ENCODE data around the gene FAM110A. TPM values are rescaled to one million over a fixed set of nuclear protein-coding genes. Genes with fewer than 3 reads are reported as not detected.
"Not testable (repeated sequence)": the region's sequence is repeated elsewhere in the genome, so short reads cannot be mapped to it uniquely, and the experiment has no call there.

Gene FAM110A
- polyA plus RNA-seq (2013, experiment 1 of 4): 7.7 TPM
- 7.1 TPM for polyA plus RNA-seq (2013, experiment 2 of 4)
- polyA plus RNA-seq (2013, experiment 3 of 4): 8.3 TPM
- 8.8 TPM for polyA plus RNA-seq (2013, experiment 4 of 4)

GRCh38 chr20:833450-834150 lies at the start of gene FAM110A:
Gene FAM110A (plus strand): TSS chr20:833715. CDS start chr20:844805, 11,090 bp downstream.
- peaks cover 12% of the 10 kb centered on the region for H3K27me3 ChIP-seq (ENCODE audit: control insufficient read depth, insufficient read depth, low read length, poor library complexity, severe bottlenecking)
- WGBS, 2 experiments: 0 to 1% methylated on average over 64 of the region's 64 CpGs
- no peaks in the 10 kb centered on the region for H3K9me3 ChIP-seq (ENCODE audit: control insufficient read depth, low read length)
- peaks cover 4% of the 10 kb centered on the region for H3K4me1 ChIP-seq (ENCODE audit: control insufficient read depth, insufficient read depth, low read length)
- H3K27ac ChIP-seq (ENCODE audit: insufficient read depth, low read depth, low read length, poor library complexity, severe bottlenecking): no peak within 1 kb of the TSS
- peak within 1 kb of the TSS; percentile 72 for H3K4me3 ChIP-seq (ENCODE audit: insufficient read depth, low read depth, low read length)
- no peaks in the 10 kb centered on the region for H3K36me3 ChIP-seq (ENCODE audit: control insufficient read depth, insufficient read depth, low read length)

DNA sequence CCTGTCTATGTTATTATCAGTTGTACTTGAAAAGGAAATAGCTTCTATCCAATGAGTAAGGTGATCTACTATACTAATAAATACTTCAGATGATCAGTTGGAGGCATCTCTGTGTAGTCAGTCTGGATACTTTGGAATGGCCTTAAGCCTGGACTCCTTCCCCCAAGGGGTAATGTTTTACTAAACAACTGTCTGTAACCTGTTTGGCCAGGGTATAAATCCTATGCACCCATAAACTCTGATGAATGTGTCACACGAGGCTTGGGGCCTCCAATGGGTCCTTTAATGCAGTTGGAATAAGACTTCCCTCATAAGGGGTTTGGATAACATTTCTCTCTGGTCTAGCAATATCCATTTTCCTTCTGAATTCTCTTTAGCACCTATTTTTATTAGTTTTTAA lies 45.7 kb upstream of the FAM110A start:
- H3K9me3 ChIP-seq (ENCODE audit: control insufficient read depth, low read length): no peaks in the 10 kb centered on the region
- no peak overlapping the region for H3K27ac ChIP-seq (ENCODE audit: insufficient read depth, low read depth, low read length, poor library complexity, severe bottlenecking)
- H3K27me3 ChIP-seq (ENCODE audit: control insufficient read depth, insufficient read depth, low read length, poor library complexity, severe bottlenecking): no peaks in the 10 kb centered on the region
- 75 to 88% methylated on average over 1 of the region's 1 CpG for WGBS, 2 experiments
- H3K36me3 ChIP-seq (ENCODE audit: control insufficient read depth, insufficient read depth, low read length): no peaks in the 10 kb centered on the region
- no peaks in the 10 kb centered on the region for H3K4me1 ChIP-seq (ENCODE audit: control insufficient read depth, insufficient read depth, low read length)
- H3K4me3 ChIP-seq (ENCODE audit: insufficient read depth, low read depth, low read length): no peak overlapping the region

GRCh38 chr20:791056-791455 lies 42.5 kb upstream of the FAM110A start:
- 49 to 51% methylated on average over 2 of the region's 2 CpGs for WGBS, 2 experiments
- Histone ChIP-seq H3K4me3 (ENCODE audit: insufficient read depth, low read depth, low read length) (no peak overlapping the region), H3K4me1 (ENCODE audit: control insufficient read depth, insufficient read depth, low read length) (no peaks in the 10 kb centered on the region), H3K27me3 (ENCODE audit: control insufficient read depth, insufficient read depth, low read length, poor library complexity, severe bottlenecking) (no peaks in the 10 kb centered on the region), H3K9me3 (ENCODE audit: control insufficient read depth, low read length) (no peaks in the 10 kb centered on the region), H3K36me3 (ENCODE audit: control insufficient read depth, insufficient read depth, low read length) (no peaks in the 10 kb centered on the region), H3K27ac (ENCODE audit: insufficient read depth, low read depth, low read length, poor library complexity, severe bottlenecking) (no peak overlapping the region)

DNA sequence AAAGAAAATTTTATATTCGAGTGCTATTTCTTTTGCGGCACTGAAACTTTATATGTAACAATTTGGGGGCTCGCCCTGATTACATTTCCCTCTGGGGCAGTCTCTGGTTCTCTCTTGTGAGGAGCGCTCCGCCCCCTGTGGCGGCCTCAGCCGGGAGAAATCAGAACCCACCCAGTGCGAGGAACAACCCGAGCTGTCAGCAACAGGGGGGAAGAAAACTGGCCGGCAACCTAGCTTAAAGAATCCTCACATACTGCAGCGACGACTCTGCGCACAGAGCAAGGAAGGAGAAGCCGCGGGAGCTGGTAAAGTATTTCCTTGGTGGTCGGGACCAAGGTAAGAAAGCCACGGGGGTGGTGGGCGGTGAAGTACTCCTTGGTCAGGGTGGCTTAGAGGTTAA lies 41.3 kb upstream of the FAM110A start:
- 86 to 88% methylated on average over 18 of the region's 18 CpGs for WGBS, 2 experiments
- no peaks in the 10 kb centered on the region for H3K4me1 ChIP-seq (ENCODE audit: control insufficient read depth, insufficient read depth, low read length)
- H3K27ac ChIP-seq (ENCODE audit: insufficient read depth, low read depth, low read length, poor library complexity, severe bottlenecking): no peak overlapping the region
- H3K27me3 ChIP-seq (ENCODE audit: control insufficient read depth, insufficient read depth, low read length, poor library complexity, severe bottlenecking): no peaks in the 10 kb centered on the region
- H3K36me3 ChIP-seq (ENCODE audit: control insufficient read depth, insufficient read depth, low read length): no peaks in the 10 kb centered on the region
- no peaks in the 10 kb centered on the region for H3K9me3 ChIP-seq (ENCODE audit: control insufficient read depth, low read length)
- H3K4me3 ChIP-seq (ENCODE audit: insufficient read depth, low read depth, low read length): no peak overlapping the region

GRCh38 chr20:796921-797320 lies 36.6 kb upstream of the FAM110A start:
- H3K36me3 ChIP-seq (ENCODE audit: control insufficient read depth, insufficient read depth, low read length): no peaks in the 10 kb centered on the region
- H3K4me3 ChIP-seq (ENCODE audit: insufficient read depth, low read depth, low read length): no peak overlapping the region
- WGBS, 2 experiments: 91 to 94% methylated on average over 1 to 3 of the region's 3 CpGs
- H3K27ac ChIP-seq (ENCODE audit: insufficient read depth, low read depth, low read length, poor library complexity, severe bottlenecking): no peak overlapping the region
- no peaks in the 10 kb centered on the region for H3K4me1 ChIP-seq (ENCODE audit: control insufficient read depth, insufficient read depth, low read length)
- no peaks in the 10 kb centered on the region for H3K9me3 ChIP-seq (ENCODE audit: control insufficient read depth, low read length)
- H3K27me3 ChIP-seq (ENCODE audit: control insufficient read depth, insufficient read depth, low read length, poor library complexity, severe bottlenecking): no peaks in the 10 kb centered on the region

- not testable (repeated sequence) for H3K27me3 ChIP-seq (ENCODE audit: control insufficient read depth, insufficient read depth, low read length, poor library complexity, severe bottlenecking); H3K4me1 ChIP-seq (ENCODE audit: control insufficient read depth, insufficient read depth, low read length); H3K4me3 ChIP-seq (ENCODE audit: insufficient read depth, low read depth, low read length); H3K9me3 ChIP-seq (ENCODE audit: control insufficient read depth, low read length); H3K36me3 ChIP-seq (ENCODE audit: control insufficient read depth, insufficient read depth, low read length); H3K27ac ChIP-seq (ENCODE audit: insufficient read depth, low read depth, low read length, poor library complexity, severe bottlenecking)
- 86% methylated on average over 5 of the region's 5 CpGs for WGBS, 2 experiments
Measured at GRCh38 chr20:798746-799145, 34.8 kb upstream of the FAM110A start.

DNA sequence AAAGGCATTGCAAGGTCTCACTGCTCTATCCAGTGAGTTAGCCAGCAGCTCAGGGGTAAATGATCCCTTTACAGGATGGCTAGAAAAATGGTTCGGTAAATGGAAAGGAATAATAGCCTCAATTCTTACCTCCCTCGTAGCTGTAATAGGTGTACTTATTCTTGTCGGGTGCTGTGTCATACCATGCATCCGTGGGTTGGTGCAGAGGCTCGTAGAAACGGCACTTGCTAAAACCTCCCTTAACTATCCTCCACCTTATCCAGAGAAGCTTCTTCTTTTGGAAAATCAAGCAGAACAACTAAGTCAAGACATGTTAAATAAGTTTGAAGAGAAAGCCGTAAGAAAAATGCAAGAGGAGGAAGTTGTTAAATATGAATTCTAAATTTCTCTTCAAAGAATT lies 33.5 kb upstream of the FAM110A start:
- 99 to 100% methylated on average over 2 to 7 of the region's 7 CpGs for WGBS, 2 experiments
- not testable (repeated sequence) for H3K4me3 ChIP-seq (ENCODE audit: insufficient read depth, low read depth, low read length); H3K36me3 ChIP-seq (ENCODE audit: control insufficient read depth, insufficient read depth, low read length)

DNA sequence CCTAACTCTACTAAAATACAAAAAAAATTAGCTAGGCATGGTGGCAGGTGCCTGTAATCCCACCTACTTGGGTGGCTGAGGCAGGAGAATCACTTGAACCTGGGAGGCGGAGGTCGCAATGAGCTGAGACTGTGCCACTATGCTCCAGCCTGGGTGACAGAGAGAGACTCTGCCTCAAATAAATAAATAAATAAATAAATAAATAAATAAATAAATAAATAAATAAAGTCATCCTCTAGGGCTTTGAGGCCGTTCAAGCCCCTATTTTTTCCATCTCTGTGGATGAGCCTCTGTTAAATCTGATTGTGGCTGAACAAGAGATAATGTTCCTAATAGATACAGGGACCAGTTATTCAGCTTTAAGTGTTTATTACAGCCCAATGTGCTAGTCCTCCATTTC lies 31.8 kb upstream of the FAM110A start:
- Histone ChIP-seq H3K36me3 (ENCODE audit: control insufficient read depth, insufficient read depth, low read length) (no peaks in the 10 kb centered on the region), H3K9me3 (ENCODE audit: control insufficient read depth, low read length) (no peaks in the 10 kb centered on the region), H3K4me3 (ENCODE audit: insufficient read depth, low read depth, low read length) (no peak overlapping the region), H3K27ac (ENCODE audit: insufficient read depth, low read depth, low read length, poor library complexity, severe bottlenecking) (no peak overlapping the region), H3K27me3 (ENCODE audit: control insufficient read depth, insufficient read depth, low read length, poor library complexity, severe bottlenecking) (no peaks in the 10 kb centered on the region), H3K4me1 (ENCODE audit: control insufficient read depth, insufficient read depth, low read length) (no peaks in the 10 kb centered on the region)
- 91 to 96% methylated on average over 3 of the region's 3 CpGs for WGBS, 2 experiments

More for the DNA sequence above, 33.5 kb upstream of the FAM110A start:
- not testable (repeated sequence) for H3K27ac ChIP-seq (ENCODE audit: insufficient read depth, low read depth, low read length, poor library complexity, severe bottlenecking); H3K4me1 ChIP-seq (ENCODE audit: control insufficient read depth, insufficient read depth, low read length); H3K9me3 ChIP-seq (ENCODE audit: control insufficient read depth, low read length); H3K27me3 ChIP-seq (ENCODE audit: control insufficient read depth, insufficient read depth, low read length, poor library complexity, severe bottlenecking)

- WGBS, 2 experiments: 43% methylated on average over 1 of the region's 1 CpG; no CpG with 5 or more reads in 1 of the 2 experiments
- H3K9me3 ChIP-seq (ENCODE audit: control insufficient read depth, low read length): peaks cover 2% of the 10 kb centered on the region
- H3K27ac ChIP-seq (ENCODE audit: insufficient read depth, low read depth, low read length, poor library complexity, severe bottlenecking): no peak overlapping the region
Measured at GRCh38 chr20:805713-806112, 27.8 kb upstream of the FAM110A start.

DNA sequence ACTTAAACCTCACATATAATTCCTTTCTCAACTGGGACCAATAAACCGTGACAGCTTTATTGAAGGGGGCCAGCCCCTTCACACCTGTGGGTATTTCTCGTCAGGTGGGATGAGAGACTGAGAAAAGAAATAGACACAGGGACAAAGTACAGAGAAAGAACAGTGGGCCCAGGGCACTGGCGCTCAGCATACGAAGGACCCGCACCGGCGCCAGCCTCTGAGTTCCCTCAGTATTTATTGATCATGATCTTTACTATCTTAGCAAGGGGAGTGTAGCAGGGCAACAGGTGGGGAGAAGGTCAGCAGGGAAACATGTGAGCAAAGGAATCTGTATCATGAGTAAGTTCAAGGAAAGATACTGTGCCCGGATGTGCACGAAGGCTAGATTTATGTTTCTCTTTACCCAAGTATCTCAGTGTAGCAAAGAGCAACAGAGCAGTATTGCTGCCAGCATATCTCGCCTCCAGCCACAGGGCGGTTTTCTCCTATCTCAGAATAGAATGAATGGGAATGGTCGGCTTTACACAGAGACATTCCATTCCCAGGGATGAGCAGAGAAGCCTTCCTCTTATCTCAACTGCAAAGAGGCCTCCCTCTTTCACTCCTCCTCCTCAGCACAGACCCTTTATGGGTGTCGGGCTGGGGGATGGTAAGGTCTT lies 21.6 kb upstream of the FAM110A start:
- 87 to 89% methylated on average over 13 of the region's 13 CpGs for WGBS, 2 experiments
- not testable (repeated sequence) for H3K36me3 ChIP-seq (ENCODE audit: control insufficient read depth, insufficient read depth, low read length); H3K9me3 ChIP-seq (ENCODE audit: control insufficient read depth, low read length); H3K4me3 ChIP-seq (ENCODE audit: insufficient read depth, low read depth, low read length); H3K27ac ChIP-seq (ENCODE audit: insufficient read depth, low read depth, low read length, poor library complexity, severe bottlenecking); H3K27me3 ChIP-seq (ENCODE audit: control insufficient read depth, insufficient read depth, low read length, poor library complexity, severe bottlenecking); H3K4me1 ChIP-seq (ENCODE audit: control insufficient read depth, insufficient read depth, low read length)

More at GRCh38 chr20:805713-806112, 27.8 kb upstream of the FAM110A start:
- Histone ChIP-seq H3K4me3 (ENCODE audit: insufficient read depth, low read depth, low read length) (no peak overlapping the region), H3K36me3 (ENCODE audit: control insufficient read depth, insufficient read depth, low read length) (no peaks in the 10 kb centered on the region), H3K4me1 (ENCODE audit: control insufficient read depth, insufficient read depth, low read length) (no peaks in the 10 kb centered on the region), H3K27me3 (ENCODE audit: control insufficient read depth, insufficient read depth, low read length, poor library complexity, severe bottlenecking) (no peaks in the 10 kb centered on the region)

All from ectodermal cell (in vitro differentiated cells).